Left lung (tissue), 10 donors: ENCODE measurements around the gene PNPLA8. TPM values are rescaled to one million over a fixed set of nuclear protein-coding genes. Genes with fewer than 3 reads are reported as not detected.

Source experiments
- ATAC-seq: fragments of 200-7000 bp; cut with Tn5 transposase; one replicate; pipeline ENCODE4 v1.9.1; 2020; ENCODE audit warnings: moderate library complexity
- DNase-seq, 4 donors: peaks; one replicate each; pipeline ENCODE4 v3.0.0-alpha.2; 2013 to 2020
- H3K27ac ChIP-seq, 2 donors: fragments of 200-600 bp; sonication (generic) in 1 of 2; one replicate each; pipeline versions ENCODE4 v1.5.0 to v1.8.0; 2020 to 2021
- H3K27me3 ChIP-seq, 2 donors: fragments of 200-600 bp; sonication (generic) in 1 of 2; one replicate each; pipeline versions ENCODE4 v1.5.0 to v1.8.0; 2020 to 2021
- H3K36me3 ChIP-seq, 2 donors: fragments of 200-600 bp; sonication (generic) in 1 of 2; one replicate each; pipeline versions ENCODE4 v1.5.0 to v1.8.0; 2020 to 2021
- H3K4me1 ChIP-seq, 2 donors: fragments of 200-600 bp; one replicate each; pipeline ENCODE4 v1.8.0; 2021
- H3K4me3 ChIP-seq, 2 donors: fragments of 200-600 bp; sonication (generic) in 1 of 2; one replicate each; pipeline versions ENCODE4 v1.5.0 to v1.8.0; 2020 to 2021; ENCODE audit warnings: mild to moderate bottlenecking in 1 of 2
- H3K9me3 ChIP-seq, 2 donors: fragments of 200-600 bp; sonication (generic) in 1 of 2; one replicate each; pipeline versions ENCODE4 v1.5.0 to v1.8.0; 2020 to 2021
- intact Hi-C, 2 donors: fragments of 100-400 bp; cut with DNase I; formaldehyde crosslinking; loops; one replicate each; pipeline versions ENCODE4 v1.11.2 to v1.14.2; 2022
- polyA plus RNA-seq, 6 donors: library from polyadenylated mRNA; unstranded; fragments of 120-200 nt; gene quantifications; one replicate each; pipeline ENCODE4 v1.2.1, GENCODE V29; 2013; ENCODE audit not compliant: insufficient read length in 6 of 6
- total RNA-seq, 2 donors: library from RNA; stranded (reverse); fragmentation: NEBNext Ultra II Directional; extraction: Animal tissue kit (Norgen Biotek cat#: 25700); gene quantifications; one replicate each; pipeline ENCODE4 v1.2.1, GENCODE V29; 2021
- TF ChIP-seq, protein P1 (sequence below), 2 donors: fragments of 200-600 bp; sonication (generic) in 1 of 2; IDR thresholded peaks; one replicate each; pipeline versions ENCODE4 v1.5.0 to v1.8.0; 2021; ENCODE audit warnings: antibody characterized with exemption in 2 of 2
- donor health status: DM: no; HTN: yes; CAD: no.
- donor health status: DM: no; HTN: no; CAD: no.

PNPLA8 gene
- total and polyA plus RNA-seq, 8 donors, result 28.7 to 38.0 (median 32.8) TPM

DNA sequence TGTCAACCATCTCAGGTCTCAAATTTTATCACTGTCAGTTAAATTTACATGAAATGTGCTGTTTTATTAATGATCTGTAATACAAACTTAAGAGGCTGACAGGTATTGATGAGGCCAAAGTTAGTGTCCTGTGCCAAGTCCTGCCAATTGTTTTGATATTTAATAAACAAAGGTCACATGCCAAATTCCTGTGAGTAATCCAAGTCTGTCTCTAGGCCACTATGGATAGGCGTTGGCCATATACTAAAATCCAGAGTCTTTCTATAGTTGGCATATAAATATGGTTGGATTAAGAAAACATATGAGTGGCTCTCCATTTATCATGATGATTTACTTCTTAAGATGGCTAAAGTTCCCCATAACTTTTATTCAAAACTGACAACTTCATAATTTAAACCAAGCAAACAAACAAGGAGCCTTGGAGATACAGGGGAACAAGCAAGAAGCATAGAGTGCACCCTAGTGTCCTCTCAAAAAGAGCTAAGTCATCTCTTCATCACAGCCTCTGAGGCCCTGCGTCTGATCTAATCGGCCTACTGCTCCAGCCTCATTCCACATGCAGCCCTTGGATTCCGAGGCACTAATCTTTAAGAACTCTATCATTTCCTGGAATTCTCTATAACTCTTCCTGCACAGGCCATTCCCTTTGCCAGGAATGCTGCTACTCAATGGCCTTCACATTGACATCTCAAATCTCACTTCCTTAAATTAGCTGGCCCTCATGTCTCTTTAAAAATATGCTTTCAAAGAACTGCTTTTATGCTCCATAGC lies 37.0 kb downstream of the PNPLA8 start:
- no peak overlapping the region for H3K27ac ChIP-seq
- intact Hi-C loops, result no loop called here
- no peak for ATAC-seq
- TF ChIP-seq, protein P1, sequence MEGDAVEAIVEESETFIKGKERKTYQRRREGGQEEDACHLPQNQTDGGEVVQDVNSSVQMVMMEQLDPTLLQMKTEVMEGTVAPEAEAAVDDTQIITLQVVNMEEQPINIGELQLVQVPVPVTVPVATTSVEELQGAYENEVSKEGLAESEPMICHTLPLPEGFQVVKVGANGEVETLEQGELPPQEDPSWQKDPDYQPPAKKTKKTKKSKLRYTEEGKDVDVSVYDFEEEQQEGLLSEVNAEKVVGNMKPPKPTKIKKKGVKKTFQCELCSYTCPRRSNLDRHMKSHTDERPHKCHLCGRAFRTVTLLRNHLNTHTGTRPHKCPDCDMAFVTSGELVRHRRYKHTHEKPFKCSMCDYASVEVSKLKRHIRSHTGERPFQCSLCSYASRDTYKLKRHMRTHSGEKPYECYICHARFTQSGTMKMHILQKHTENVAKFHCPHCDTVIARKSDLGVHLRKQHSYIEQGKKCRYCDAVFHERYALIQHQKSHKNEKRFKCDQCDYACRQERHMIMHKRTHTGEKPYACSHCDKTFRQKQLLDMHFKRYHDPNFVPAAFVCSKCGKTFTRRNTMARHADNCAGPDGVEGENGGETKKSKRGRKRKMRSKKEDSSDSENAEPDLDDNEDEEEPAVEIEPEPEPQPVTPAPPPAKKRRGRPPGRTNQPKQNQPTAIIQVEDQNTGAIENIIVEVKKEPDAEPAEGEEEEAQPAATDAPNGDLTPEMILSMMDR (IDR thresholded peaks at IDR 0.05), result no peak
- H3K27me3 ChIP-seq, result no peaks in the 10 kb centered on the region
- DNase-seq, result no peak
- H3K9me3 ChIP-seq, result no peaks in the 10 kb centered on the region
- H3K4me3 ChIP-seq, result no peak overlapping the region
- H3K4me1 ChIP-seq, result no peaks in the 10 kb centered on the region
- peaks cover 0 to 66% of the 10 kb centered on the region in 2 donors for H3K36me3 ChIP-seq

DNA sequence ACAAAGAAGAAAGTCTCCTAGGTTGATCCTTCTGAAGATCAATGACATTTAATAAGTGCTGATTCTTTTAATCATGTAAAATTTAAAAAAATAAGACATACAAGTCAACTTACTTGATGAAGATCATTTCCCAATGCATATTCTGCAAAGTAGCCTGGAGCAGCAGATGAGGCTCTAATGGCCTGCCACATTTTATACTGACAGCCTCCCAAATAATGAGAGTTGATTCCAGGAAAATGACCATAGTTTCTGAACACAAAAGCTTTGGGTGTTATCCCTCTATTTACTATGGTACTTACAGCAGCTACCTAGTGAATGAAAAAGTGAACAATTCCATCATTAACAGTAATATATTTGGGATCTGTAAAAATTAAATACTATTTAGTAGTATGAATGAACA lies 38.3 kb downstream of the PNPLA8 start:
- Histone ChIP-seq H3K9me3 (no peaks in the 10 kb centered on the region), H3K27ac (no peak overlapping the region), H3K36me3 (peaks cover 0 to 74% of the 10 kb centered on the region in 2 donors), H3K27me3 (no peaks in the 10 kb centered on the region), H3K4me3 (no peak overlapping the region), H3K4me1 (no peaks in the 10 kb centered on the region)
- ATAC-seq (no peak), DNase-seq (peak in 1 of 4 donors; percentile 10)
- TF ChIP-seq, protein P1 (IDR thresholded peaks at IDR 0.05), result no peak
- intact Hi-C loops, result no loop called here

DNA sequence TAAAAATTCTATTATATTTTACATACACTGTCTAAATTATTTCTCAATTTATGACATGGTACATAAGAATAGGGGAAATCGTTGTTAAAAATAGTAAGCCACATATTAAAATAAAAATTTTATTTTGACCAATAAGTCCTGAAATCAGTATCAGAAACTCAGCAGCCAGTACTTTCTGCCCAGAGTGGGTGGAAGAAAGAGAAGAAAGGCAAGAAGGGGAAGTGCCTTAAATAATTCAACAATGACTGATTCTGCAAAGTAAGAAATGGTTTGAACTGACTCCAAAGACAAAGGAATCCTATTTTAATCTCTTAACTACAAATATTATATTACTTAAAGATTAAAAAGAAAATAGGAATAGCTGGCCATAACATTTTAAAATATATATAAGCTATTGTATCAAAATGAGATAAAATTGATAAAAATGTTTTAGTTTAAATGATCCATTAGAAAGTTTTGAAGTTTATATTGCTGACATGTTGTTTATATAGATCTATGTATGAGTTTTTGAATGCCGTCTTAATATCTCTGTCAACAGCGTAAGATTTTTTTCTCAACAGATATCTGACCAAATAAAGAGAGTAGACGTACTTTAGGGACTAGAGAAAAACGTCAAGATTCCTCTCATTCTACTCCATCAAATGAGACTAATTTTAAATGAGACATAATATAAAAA lies 39.5 kb downstream of the PNPLA8 start:
- Histone ChIP-seq H3K4me1 (no peaks in the 10 kb centered on the region), H3K4me3 (no peak overlapping the region), H3K36me3 (peaks cover 0 to 83% of the 10 kb centered on the region in 2 donors), H3K27ac (no peak overlapping the region), H3K27me3 (no peaks in the 10 kb centered on the region), H3K9me3 (no peaks in the 10 kb centered on the region)
- no peak for DNase-seq
- intact Hi-C loops, result no loop called here
- no peak for ATAC-seq
- TF ChIP-seq, protein P1 (IDR thresholded peaks at IDR 0.05), result no peak

DNA sequence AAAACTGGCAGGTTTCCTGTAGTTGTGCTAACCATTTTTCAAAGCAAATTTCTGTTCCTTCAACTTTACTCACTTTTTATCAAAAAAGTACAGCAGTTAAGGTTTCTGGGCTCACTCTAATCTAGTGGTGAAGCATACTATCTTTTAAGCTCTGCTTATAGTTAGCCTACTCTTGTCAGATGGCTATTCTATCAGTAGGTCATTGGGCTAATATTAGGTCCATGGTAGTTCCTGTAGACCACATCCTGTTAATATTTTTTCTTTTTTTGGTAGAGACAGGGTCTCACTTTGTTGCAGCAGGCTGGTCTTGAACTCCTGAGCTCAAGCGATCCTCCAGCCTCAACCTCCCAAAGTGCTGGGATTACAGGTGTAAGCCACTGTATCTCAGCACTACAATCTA lies 41.8 kb downstream of the PNPLA8 start:
- no peak overlapping the region for H3K4me3 ChIP-seq
- TF ChIP-seq, protein P1 (IDR thresholded peaks at IDR 0.05), result no peak
- ATAC-seq, result no peak
- H3K4me1 ChIP-seq, result no peaks in the 10 kb centered on the region
- H3K36me3 ChIP-seq, result peaks cover 0 to 80% of the 10 kb centered on the region in 2 donors
- DNase-seq, result no peak
- H3K27me3 ChIP-seq, result no peaks in the 10 kb centered on the region
- H3K27ac ChIP-seq, result no peak overlapping the region
- intact Hi-C loops, result no loop called here
- H3K9me3 ChIP-seq, result no peaks in the 10 kb centered on the region

DNA sequence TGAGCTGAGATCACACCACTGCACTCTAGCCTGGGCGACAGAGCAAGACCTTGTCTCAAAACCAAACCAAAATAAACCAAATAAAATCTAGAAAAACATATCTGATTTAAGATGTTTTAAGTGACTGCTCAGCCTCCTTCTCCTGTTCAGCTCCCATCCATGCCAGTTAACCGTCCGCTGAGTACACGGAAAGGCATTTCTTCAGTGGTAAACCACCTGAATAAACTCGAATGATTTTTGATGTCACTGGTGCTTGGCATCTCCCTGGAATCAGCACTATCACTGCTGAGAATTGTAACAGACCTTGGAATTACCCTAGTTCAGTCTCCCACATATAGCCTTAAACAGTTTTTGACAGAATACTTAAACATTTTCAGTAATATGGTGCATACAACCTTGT lies 45.6 kb downstream of the PNPLA8 start:
- no peaks in the 10 kb centered on the region for H3K4me1 ChIP-seq
- no peak for ATAC-seq
- no peak overlapping the region for H3K4me3 ChIP-seq
- DNase-seq, result no peak
- intact Hi-C loops, result no loop called here
- no peaks in the 10 kb centered on the region for H3K27me3 ChIP-seq
- no peaks in the 10 kb centered on the region for H3K9me3 ChIP-seq
- TF ChIP-seq, protein P1 (IDR thresholded peaks at IDR 0.05), result no peak
- H3K27ac ChIP-seq, result no peak overlapping the region
- H3K36me3 ChIP-seq, result peaks cover 0 to 80% of the 10 kb centered on the region in 2 donors
